SK-N-SH treated with all-trans-retinoic acid at 6 μM for 48 hours (cell line): ENCODE measurements around the gene IL2RG.

Experiments
- ARNTL ChIP-seq: fragments of 450-650 bp; formaldehyde crosslinking; IDR thresholded peaks from 2 replicates; pipeline ENCODE4 v1.5.0; 2020; ENCODE audit warnings: low read depth, mild to moderate bottlenecking, moderate library complexity, borderline replicate concordance
- CSDC2 ChIP-seq: fragments of 250-450 bp; sonication (Bioruptor Pico); IDR thresholded peaks from 2 replicates; pipeline ENCODE4 v1.5.0; 2020; ENCODE audit warnings: mild to moderate bottlenecking, moderate library complexity
- ESRRG ChIP-seq: fragments of 250-450 bp; sonication (Bioruptor Pico); IDR thresholded peaks from 2 replicates; pipeline ENCODE4 v1.6.1; 2021; ENCODE audit warnings: mild to moderate bottlenecking
- ISL1 ChIP-seq: fragments of 250-450 bp; sonication (Bioruptor Pico); IDR thresholded peaks from 2 replicates; pipeline ENCODE4 v2.1.2; 2022; ENCODE audit warnings: mild to moderate bottlenecking, moderate library complexity
- RARB ChIP-seq: fragments of 250-450 bp; sonication (Bioruptor Pico); IDR thresholded peaks from 2 replicates; pipeline ENCODE4 v1.8.0; 2021; ENCODE audit warnings: mild to moderate bottlenecking, moderate library complexity
- ZFP3 ChIP-seq: fragments of 250-450 bp; sonication (Bioruptor Pico); IDR thresholded peaks from 2 replicates; pipeline ENCODE4 v1.5.0; 2020; ENCODE audit warnings: mild to moderate bottlenecking, moderate library complexity
- ZNF565 ChIP-seq: fragments of 450-650 bp; formaldehyde crosslinking; conservative IDR thresholded peaks from 2 replicates; pipeline ENCODE4 v1.5.0; 2020; ENCODE audit warnings: low read depth, mild to moderate bottlenecking, moderate library complexity
- ZNF8 ChIP-seq: fragments of 450-650 bp; formaldehyde crosslinking; IDR thresholded peaks from 2 replicates; pipeline ENCODE4 v1.5.0; 2020; ENCODE audit warnings: mild to moderate bottlenecking, moderate library complexity

- TF ChIP-seq ISL1, result no peak
- no peak for TF ChIP-seq CSDC2
- TF ChIP-seq ZNF8, result no peak
- no peak for TF ChIP-seq RARB (CRISPR knock-in tag)
- no peak for TF ChIP-seq ZFP3
- no peak for TF ChIP-seq ARNTL
- no peak for TF ChIP-seq ESRRG (CRISPR knock-in tag)
- TF ChIP-seq ZNF565, result no peak
Observed at GRCh38 chrX:71091263-71091662, 20.1 kb downstream of the IL2RG start.
